ENCODE measurements around the gene HYCC1.

DNA sequence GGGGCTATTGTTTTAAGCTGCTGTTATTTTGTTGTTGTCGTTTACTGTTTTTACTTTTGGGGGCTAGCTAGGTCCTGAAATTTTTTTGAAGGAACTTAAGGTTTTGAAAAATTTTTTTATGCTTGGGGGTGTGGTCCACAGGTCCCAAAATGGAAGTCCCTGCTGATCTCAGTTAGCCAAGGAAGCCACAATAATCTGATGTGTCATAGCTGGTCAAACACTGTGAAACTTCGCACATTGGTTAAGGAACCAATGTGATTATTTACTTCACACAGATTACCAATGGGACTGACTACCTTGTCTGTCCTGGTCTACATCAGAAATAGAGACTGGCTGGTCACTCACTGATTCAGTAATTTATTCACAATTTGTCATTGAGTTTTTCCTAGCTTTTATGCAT lies 29.5 kb upstream of the HYCC1 start:
- TF ChIP-seq, protein P1, sequence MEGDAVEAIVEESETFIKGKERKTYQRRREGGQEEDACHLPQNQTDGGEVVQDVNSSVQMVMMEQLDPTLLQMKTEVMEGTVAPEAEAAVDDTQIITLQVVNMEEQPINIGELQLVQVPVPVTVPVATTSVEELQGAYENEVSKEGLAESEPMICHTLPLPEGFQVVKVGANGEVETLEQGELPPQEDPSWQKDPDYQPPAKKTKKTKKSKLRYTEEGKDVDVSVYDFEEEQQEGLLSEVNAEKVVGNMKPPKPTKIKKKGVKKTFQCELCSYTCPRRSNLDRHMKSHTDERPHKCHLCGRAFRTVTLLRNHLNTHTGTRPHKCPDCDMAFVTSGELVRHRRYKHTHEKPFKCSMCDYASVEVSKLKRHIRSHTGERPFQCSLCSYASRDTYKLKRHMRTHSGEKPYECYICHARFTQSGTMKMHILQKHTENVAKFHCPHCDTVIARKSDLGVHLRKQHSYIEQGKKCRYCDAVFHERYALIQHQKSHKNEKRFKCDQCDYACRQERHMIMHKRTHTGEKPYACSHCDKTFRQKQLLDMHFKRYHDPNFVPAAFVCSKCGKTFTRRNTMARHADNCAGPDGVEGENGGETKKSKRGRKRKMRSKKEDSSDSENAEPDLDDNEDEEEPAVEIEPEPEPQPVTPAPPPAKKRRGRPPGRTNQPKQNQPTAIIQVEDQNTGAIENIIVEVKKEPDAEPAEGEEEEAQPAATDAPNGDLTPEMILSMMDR (IDR thresholded peaks at IDR 0.05): no peak
- no peak for TF ChIP-seq EP300 (IDR thresholded peaks at IDR 0.05; ENCODE audit: low read depth)
- no peak for TF ChIP-seq POLR2AphosphoS5 (IDR thresholded peaks at IDR 0.05)
- TF ChIP-seq POLR2A (IDR thresholded peaks at IDR 0.05): no peak

All from transverse colon (tissue), 4 donors.